Nasal cavity respiratory epithelium epithelial cell of viscerocranial mucosa (primary cell): ENCODE results near the gene RGPD6. TPM values are rescaled to one million over a fixed set of nuclear protein-coding genes. Genes with fewer than 3 reads are reported as not detected.

Source experiments
- total RNA-seq: library from RNA; depleted of rRNA; stranded (reverse); fragments of >200 nt; gene quantifications from 2 replicates; pipeline ENCODE4 v1.2.3, GENCODE V29; 2014

RGPD6 gene
- 45.8 and 49.1 TPM in 2 replicates for total RNA-seq

GRCh38 chr2:110576763-110577416 lies at the start of gene RGPD6:
Gene RGPD6, minus strand, starts transcription at chr2:110577222. Its CDS starts 198 bp downstream, at chr2:110577024.

GRCh38 chr2:110472171-110473058 lies 104.6 kb downstream of the RGPD6 start, which contains the start of gene LIMS4:
Gene LIMS4, minus strand, starts transcription at chr2:110472816. Its CDS starts 38 bp downstream, at chr2:110472778.

Other genes with a start within 250 kb of the RGPD6 start
- 1.1 TPM in 1 of 2 replicates, not detected in the other for gene LIMS4, start 104.4 kb downstream of the RGPD6 start, total RNA-seq
- gene BUB1, start 100.8 kb upstream of the RGPD6 start, total RNA-seq, result 0.71 and 1.4 TPM in 2 replicates
- not detected in 2 replicates for gene ACOXL, start 155.4 kb upstream of the RGPD6 start, total RNA-seq